Ishikawa (cell line): Measurements from ENCODE around the gene TRHDE.

ENCODE experiments used
- CEBPB ChIP-seq: IDR thresholded peaks from 2 replicates; pipeline ENCODE4 v1.6.1; 2012
- CREB1 ChIP-seq: IDR thresholded peaks from 2 replicates; pipeline ENCODE4 v1.6.1; 2012; ENCODE audit warnings: low read depth
- EGR1 ChIP-seq: IDR thresholded peaks from 2 replicates; pipeline ENCODE4 v1.6.1; 2012
- EP300 ChIP-seq: IDR thresholded peaks from 2 replicates; pipeline ENCODE4 v1.6.1; 2012; ENCODE audit warnings: borderline replicate concordance
- FOXM1 ChIP-seq: IDR thresholded peaks from 2 replicates; pipeline ENCODE4 v1.6.1; 2012; ENCODE audit warnings: low read depth, borderline replicate concordance
- MAX ChIP-seq: IDR thresholded peaks from 2 replicates; pipeline ENCODE4 v1.6.1; 2012
- NFIC ChIP-seq: IDR thresholded peaks from 2 replicates; pipeline ENCODE4 v1.6.1; 2012
- RAD21 ChIP-seq: IDR thresholded peaks from 2 replicates; pipeline ENCODE4 v1.6.1; 2012; ENCODE audit warnings: low read depth
- REST ChIP-seq: IDR thresholded peaks from 2 replicates; pipeline ENCODE4 v1.6.1; 2012; ENCODE audit warnings: low read depth, mild to moderate bottlenecking
- TAF1 ChIP-seq: IDR thresholded peaks from 2 replicates; pipeline ENCODE4 v1.6.1; 2012; ENCODE audit warnings: low read depth, mild to moderate bottlenecking
- TCF12 ChIP-seq: IDR thresholded peaks from 2 replicates; pipeline ENCODE4 v1.6.1; 2012; ENCODE audit warnings: low read depth
- TEAD4 ChIP-seq: IDR thresholded peaks from 2 replicates; pipeline ENCODE4 v1.6.1; 2012
- USF1 ChIP-seq: IDR thresholded peaks from 2 replicates; pipeline ENCODE4 v1.6.1; 2012
- YY1 ChIP-seq: IDR thresholded peaks from 2 replicates; pipeline ENCODE4 v1.6.1; 2012; ENCODE audit warnings: low read depth
- ZBTB7A ChIP-seq: IDR thresholded peaks from 2 replicates; pipeline ENCODE4 v1.6.1; 2012; ENCODE audit warnings: low read depth

TRHDE gene

GRCh38 chr12:72276181-72276805 is 4.1 kb downstream of the TRHDE start:
- no peak for TF ChIP-seq EGR1
- TF ChIP-seq REST, result no peak
- TF ChIP-seq RAD21, result no peak

GRCh38 chr12:72277415-72277814 is 5.2 kb downstream of the TRHDE start:
- no peak for TF ChIP-seq EGR1
- no peak for TF ChIP-seq MAX
- TF ChIP-seq NFIC, result no peak
- no peak for TF ChIP-seq USF1
- TF ChIP-seq ZBTB7A, result no peak
- TF ChIP-seq CREB1, result no peak
- no peak for TF ChIP-seq REST

GRCh38 chr12:72278894-72279293 is 6.7 kb downstream of the TRHDE start:
- TF ChIP-seq FOXM1 (no peak), CREB1 (no peak), REST (no peak), TAF1 (no peak), NFIC (no peak)

GRCh38 chr12:72281126-72281525 is 9.0 kb downstream of the TRHDE start:
- TF ChIP-seq CEBPB, result no peak
- TF ChIP-seq RAD21, result no peak
- TF ChIP-seq ZBTB7A, result no peak
- no peak for TF ChIP-seq TAF1
- no peak for TF ChIP-seq TCF12
- no peak for TF ChIP-seq REST
- no peak for TF ChIP-seq YY1
- TF ChIP-seq CREB1, result no peak
- TF ChIP-seq TEAD4, result no peak
- TF ChIP-seq EP300, result no peak
- no peak for TF ChIP-seq NFIC
- no peak for TF ChIP-seq EGR1
- TF ChIP-seq MAX, result no peak
- no peak for TF ChIP-seq USF1
